ENCODE results near the gene NMRK1.
A peak's percentile ranks its signal among the peaks of the same experiment; 100 is the strongest.

NMRK1 gene

DNA sequence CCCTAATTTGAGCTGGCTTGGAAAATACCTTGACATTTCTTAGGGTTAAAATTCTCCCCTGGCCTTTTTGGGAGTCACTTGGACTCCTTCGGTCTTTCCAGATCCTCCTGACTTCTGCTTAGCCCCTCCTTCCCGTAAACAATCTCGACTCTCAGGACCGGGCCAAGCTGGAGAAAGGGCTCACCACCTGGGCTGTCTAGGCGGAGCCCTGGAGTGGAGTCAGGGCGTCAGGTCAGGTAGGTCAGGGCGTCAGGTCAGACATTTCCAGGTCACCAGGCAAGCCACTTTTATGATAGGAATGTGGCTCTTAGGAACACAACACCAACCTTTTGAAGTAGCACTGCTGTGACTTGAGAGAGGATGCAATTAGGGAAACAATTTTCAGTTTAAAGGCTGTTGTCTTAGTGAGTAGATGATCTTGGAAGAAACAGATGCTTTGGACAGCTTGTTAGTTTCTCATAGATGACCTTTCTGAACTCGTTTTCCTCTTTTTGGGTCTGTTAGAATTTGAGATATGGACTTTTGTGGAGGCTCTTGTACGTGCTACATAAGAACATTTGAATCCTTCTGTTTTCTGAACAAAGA, 13.1 kb upstream of the NMRK1 start:
- DNase-seq: no peak

DNA sequence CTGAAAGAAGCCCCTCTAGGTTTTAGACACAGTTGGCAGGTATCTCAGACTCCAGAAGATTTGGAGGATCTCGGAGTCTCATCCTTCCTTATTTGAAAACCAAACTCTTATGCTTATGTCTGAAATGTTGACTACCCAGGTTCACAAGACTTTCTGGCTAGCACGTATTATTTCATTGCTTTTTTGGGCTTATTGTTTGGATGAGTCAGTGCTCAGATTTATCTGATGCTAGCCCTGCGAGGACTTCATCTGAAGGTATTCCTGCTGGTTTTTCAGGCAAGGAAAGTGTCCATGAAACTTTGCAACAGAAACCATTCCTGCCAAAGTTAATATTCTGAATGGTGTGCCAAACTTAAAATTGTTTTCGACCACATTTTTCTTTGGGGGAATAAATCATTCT, 8.8 kb upstream of the NMRK1 start:
- no peak for DNase-seq

DNA sequence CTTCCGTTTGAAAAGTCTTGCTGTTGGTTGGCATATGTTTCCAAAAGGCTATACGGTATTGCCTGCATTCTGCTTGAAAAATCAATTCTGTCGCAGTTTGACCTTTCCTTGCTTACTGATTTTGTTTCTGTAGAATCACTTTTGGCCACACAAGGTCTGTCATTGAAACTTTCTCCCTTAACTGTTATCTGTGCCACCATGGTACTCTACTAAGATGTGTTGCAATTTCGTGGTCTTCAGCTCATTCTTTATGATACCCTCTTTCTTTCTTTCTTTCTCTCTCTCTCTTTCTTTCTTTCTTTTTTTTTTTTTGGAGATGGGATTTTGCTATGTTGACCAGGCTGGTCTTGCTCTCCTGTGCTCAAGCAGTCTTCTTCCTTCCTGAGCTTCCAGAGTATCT, 4.8 kb upstream of the NMRK1 start:
- DNase-seq: no peak

DNA sequence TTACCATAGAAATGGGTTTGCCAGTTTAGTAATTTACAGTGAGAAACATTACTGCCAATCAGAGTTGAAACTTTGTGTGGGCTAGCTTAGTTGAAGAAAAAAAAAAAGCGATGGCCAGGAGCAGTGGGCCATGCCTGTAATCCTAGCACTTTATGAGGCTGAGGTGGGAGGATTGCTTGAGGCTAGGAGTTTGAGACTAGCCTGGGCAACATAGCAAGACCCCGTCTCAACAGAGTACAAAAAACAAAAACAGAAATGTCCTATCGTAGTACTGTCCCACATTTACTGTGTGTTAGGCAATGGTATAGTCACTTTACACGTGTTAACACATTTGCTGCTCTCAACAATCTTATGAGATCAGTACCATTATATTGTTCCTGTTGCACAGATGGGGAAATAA, 2.6 kb upstream of the NMRK1 start:
- no peak for DNase-seq

DNA sequence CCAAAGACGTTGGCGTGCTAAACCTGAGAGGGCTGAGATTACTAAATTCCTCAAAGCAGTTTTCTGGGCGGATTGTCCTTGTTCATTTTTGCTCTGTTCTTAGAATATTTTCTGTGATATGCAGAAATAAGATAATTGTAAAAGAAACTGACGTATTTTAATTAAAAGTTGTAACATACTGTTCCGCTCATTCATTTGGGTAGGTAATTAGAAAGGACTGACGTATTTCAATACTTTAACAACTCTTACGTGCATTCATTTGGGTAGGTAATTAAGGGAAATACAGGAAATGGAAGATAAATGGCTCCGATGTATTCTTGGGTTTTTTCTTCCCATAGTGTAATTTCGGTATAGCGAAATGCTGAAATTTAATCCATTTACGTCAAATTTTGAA, 1.4 kb upstream of the NMRK1 start:
- no peak for DNase-seq

DNA sequence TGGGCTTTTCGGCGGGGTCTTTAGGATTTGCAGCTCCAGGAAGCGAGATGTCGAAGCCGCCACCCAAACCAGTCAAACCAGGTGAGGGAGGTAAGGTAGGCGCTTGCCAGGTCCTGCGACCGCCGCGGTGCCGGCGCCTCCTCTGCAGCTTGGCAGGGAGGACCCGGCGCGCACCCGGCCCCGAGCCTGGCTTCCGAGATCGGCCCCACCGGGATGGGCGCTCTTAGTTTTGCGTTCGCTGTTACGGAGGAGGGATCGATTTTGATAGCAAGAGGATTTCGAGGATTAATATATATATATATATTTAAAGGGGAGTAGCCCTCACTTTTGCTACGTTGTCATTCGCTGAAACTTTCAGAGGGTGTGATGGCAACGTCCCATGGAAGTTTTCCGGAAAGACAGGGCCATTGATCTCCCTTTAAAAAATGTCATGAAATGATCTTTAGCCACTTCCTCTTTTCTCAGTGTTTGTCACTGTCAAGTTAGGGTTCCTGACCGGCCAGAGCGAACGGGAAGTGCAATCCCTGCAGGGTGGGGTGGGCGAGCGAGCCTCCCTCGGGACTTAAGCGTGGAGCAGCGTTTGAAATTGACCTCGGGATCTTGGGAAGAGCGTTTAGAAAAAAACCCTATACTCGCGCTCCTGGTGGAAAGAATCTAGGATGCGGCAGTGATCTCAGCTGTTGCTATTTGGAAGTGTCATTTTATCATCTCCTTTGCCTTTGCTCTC, 854 bp upstream of the NMRK1 start:
- peak; percentile 35 to 63 for DNase-seq

DNA sequence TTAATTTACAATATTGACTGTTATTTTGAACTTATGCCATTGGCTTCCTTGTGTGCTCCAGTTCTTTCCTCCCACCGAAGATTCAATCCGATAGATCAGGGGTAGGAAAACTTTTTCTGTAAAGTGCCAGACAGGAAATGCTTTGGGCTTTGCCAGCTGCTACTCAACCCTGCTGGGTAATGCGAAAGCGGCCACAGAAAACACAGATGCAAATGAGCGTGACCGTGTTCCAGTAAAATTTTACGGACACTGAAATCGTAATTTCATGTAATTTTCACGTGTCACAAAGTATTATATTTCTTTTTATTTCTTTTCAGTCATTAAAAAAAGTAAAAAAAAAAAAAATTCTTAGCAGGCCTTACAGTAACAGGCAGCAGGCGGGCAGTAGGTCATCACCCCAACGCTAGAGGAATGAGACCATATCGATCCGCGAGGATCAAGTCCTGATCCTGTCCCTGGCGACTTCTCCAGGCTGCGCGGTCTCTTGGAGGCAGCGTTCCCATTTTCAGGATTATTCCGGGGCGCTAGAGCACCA, 599 bp downstream of the NMRK1 start:
- DNase-seq: peak; percentile 10 to 36

DNA sequence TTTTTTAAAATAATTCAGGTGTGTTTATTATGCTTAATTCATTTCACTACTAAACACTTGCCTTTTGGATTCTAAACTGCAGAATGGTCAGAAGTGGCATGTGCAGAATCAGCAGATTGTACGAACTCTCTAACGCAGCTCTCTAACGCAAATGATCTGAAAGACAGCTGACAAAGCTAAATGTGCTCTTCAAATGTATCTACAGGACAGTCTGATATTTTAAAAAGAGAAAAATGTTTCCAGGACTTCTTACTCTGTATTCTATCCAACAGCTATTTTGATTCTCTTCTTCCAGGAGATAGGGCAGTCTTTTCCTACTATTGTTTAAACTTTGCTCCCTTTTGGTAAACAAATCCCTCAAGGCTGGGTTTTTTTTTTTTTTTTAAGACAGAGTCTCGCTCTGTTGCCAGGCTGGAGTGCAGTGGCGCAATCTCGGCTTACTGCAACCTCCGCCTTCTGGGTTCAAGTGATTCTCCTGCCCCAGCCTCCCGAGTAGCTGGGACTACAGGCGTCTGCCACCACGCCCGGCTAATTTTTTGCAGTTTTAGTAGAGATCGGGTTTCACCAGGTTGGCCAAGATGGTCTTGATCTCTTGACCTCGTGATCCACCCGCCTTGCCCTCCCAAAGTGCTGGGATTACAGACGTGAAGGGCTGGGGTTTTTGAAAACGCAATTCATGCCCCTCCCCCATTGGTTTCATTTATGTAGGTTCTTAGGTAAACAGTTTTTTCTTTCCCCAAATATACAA, 1.2 kb downstream of the NMRK1 start:
- DNase-seq: no peak

DNA sequence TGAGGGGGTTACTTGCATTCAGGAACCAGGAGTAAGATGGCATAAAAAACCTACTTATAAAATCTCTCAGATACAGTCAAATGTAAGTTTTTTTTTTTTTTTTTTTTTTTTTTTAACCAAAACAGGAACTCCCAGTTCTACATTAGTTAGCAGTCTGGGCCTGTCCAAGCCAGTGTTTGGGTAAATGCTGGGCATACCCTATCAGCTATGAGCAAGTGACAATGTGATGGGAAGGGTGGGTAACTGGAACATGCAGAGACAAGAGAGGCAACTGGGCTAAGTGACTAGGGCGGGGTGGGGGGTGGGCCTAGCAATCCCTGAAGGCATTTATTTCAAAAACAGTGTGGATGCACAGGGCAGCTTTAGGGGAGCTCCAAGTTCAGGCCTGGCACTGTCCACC, 2.3 kb downstream of the NMRK1 start:
- no peak for DNase-seq

DNA sequence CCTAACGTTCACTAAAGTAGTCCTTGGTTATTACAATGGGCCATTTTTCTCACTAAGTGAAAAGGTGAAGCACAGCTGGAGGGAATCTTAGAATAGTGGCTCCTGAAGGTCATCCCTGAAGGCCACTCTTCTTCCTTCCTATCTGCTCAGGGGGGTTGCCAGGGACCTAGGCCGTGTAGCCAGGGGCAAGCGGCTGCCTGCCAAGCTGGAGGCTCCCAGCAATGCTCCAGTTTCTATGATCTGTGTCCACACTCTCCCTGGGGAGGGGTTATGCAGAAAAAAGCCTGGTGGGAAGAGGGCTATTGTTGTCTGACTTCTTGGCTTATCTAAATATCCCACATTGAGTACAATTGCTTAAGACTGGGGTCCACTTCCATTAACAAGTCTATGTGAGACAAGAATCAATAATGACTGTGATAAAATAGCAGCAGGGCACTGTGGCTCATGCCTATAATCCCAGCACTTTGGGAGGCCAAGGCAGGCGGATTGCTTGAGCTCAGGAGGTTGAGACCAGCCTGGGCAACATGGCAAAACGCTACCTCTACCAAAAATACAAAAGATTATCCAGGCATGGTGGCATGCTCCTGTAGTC, 3.8 kb downstream of the NMRK1 start:
- no peak for DNase-seq

DNA sequence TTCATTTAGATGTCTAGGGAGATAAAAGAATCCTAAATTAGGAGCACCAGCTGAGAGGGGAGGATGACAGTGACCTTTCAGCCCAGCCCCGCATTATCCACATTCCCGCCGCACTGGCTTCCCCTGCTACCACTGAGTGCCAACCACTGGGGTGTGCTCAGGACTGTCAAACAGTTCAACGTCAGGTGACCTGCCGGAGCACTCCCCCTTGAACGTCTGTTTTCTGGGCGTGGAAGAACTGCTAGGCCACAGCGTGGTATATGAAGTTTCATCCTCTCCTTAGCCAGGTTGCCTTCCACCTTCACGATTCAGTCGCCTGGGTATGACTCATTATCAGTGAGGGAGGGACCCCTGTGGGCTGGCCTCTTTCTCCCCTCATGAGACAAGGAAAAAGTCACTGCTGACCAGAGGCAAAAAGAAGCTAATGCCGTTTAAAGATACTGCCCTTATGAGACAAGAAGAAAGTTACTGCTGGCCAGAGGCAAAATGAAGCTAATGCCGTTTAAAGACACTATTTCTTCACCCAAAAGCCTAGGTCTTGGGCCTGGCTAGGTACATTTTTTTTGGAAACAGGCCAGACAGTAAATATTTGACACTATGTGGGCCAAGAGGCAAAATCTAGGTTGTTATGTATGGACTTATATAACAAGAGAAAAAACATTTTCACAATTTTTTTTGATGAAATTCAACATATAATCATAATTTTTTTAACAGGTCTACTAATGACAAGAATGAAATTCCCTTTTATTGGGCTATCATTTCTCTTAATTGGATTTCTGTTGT, 4.6 kb downstream of the NMRK1 start:
- no peak for DNase-seq

DNA sequence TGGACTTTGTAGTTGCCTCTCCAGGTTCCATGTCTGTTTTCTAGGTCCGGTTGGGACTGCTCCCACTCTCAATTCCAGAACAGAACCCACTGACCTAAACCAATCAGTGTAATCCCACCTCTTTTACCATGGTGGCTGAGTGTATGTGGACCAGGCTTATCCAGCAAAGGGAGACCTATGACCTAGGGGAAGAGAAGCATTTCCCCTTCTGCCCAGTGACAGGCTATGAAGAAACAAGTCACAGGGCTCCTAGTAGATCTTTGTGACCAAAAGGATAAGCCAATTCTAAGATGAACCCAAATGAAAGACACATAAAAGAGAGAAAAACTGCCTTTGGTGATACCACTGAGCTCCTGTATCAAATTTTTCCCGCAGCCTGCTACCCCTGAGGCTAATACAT, 6.3 kb downstream of the NMRK1 start:
- no peak for DNase-seq

DNA sequence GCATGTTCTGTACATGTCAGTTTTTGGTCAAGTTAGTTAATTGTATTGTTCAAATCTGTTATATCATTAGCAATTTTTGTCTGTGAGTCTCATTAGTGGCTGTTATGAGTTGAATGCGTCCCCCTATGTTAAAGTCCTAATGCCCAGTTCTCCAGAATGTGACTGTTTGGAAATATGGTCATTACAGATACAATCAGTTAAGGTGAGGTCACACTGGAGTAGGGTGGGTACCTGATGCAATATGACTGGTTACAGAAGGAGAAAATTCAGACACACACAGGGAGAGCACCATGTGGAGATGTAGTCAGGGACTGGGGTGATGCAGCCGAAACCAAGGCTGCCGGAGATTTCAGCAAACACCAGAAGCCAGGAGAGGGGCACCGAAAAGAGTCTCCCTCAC, 15.1 kb downstream of the NMRK1 start:
- DNase-seq: no peak

DNA sequence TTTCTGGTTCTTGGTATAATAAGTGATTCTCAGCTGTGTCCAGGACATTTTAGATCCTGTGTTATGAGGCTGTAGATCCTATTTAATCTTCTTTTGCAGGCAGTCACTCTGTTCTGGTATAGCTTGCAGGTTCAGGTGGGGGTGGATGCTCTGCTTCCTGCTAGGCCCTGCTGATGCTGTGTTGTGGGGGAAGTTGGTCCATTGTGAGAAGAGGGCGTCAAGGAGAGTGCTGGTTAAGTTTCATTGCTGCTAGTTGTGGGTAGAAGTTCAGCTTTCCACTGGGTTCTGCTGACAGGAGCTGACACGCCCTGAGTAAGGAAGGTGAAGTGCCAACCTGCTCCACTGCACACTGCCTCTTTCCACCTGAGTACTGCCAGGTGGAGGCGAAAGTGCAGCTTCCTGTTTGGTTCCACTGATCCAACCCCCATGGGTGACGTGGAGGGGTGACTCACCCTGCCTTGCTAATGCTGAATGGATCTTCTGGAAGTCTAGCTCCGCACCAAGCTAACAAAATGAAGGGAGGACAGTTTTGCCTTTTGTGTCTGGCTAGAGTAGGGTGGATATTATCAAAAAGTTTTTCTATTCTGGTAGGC, 16.3 kb downstream of the NMRK1 start:
- no peak for DNase-seq

DNA sequence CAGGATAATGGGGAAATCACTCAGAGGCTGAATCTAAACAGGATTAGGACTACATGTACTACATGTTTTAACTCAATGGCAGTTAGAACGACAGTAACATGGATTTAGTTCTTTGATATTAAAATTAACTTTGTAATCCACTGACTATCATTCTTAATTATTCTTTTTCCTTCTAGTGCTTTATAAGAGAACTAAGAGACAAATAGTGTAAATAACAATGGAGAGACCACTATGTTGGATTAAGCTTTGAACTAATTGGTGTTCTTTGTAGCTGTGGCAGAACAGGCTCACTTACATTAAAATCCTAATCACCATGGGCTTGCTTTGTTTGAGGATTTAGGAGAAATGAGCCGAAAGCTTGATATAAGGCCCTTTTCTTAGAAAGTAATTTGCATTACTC, 18.8 kb downstream of the NMRK1 start:
- DNase-seq: no peak

DNA sequence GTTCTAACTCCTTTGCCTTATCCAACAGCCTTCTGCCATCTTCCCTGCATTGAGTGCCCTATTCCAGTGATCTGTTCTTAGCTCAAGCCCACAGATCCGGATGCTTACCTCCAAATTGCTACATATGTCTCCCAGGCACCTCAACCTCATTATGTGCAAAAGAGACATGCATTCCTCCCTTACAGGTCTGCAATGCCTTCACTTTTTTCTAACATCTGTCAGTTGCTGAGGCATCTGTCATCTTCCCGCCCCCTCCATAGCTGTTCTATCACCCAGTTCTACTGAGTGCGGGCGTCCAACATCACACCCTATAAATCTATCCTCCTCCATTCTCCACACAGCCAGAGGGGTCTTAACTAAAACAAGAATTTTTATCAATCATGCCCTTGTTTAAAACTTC, 20.1 kb downstream of the NMRK1 start:
- no peak for DNase-seq

DNA sequence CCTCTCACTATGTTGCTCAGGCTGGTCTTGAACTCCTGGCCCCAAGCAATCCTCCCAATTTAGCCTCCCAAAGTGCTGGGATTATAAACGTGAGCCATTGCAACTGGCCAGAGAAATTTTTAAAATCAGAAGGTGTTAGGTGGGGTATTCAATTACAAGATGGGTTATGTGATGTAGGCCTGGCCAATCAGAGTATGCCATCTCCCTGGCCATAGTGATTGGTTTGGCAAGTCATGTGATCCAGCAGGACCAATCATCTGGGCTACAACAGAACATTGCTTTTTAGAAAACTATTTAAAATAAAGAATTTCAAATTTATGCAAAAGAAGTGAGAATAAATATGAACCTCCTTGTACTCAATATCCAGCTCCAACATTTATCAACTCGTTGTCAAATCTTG, 22.4 kb downstream of the NMRK1 start:
- DNase-seq: no peak

DNA sequence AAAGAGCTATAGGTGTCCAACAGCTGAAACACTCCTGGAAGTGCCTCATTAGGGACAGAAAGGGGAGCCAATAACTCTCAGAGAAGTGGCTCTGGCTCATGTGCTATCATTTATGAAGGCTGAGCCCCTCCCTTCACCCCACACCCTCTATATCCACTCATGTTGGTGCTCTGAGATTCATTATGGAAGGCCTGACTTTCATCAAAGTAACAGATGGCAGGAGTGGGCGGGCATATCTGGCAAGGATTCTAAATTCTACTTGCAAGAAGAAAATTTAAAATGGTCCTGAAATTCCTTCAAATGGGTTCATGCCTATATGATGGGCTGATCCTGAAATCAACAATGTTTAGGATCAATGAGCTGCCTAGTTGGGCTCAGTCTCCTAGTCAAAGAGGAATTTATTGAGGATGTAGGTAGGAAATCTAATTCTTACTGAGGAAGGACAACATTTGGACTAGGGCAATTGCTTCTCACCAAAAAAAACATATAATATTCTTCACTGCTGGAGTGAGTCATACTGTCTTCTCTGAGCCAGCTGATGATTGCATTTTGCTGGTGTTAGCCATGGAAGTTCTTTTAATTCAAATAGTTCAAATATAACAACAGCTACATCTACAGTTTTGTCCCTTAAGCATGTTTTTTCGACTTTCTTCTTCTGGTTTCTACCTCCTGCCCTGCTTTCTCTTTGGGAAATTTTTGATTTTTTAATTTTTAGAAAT, 23.5 kb downstream of the NMRK1 start:
- no peak for DNase-seq

DNA sequence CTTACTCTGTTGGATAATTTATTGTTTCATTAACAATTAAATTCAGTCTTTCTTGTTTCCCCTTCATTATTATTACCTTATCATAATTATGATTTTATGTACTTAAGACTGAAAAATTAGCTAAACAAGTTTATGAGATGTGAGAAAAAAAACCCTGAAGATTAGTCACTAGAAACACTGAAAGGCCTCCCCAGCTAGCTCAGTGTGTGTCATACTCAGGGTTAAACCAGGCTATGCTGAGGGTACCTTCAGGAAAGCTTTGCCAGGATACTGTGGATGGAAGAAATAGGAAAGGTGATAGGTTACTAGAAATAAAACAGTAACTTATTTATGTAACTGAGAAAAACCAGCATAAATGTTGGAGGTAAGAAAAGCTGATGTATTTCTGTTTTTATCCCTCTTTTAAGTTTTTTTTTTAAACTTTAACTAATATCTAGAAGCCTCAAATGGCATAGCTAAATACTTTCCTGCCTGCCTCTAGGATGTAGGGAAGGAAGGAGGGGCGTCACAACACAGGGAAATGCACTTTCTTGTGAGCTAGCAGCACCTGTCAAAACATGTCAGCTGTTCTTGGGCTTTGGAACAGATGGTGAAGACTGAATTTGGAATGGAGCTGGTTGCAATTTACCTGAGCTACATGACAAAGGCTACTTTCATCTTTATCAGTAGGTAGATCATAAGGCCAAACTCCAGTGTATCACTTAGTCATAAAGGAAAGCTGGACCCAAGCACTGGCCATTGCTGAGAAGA, 24.2 kb downstream of the NMRK1 start:
- DNase-seq: no peak

DNA sequence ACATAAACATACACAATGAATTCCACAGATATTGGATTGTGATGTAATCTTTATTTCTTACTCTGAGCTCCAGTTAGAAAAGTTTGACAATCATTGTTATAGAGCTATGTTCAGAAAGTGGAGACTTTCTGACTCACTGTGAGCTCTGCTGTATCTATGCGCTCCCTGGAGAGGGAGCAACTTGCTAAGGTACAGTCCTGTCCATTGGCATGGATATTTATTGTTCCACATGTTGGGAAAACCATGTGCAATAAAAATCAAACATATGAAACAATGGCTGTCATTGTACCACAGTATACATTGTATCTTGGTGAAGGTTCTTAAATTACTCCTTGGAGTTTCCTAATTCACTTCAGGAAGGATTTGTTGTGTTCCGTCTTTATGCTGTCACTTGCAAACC, 26.8 kb downstream of the NMRK1 start:
- DNase-seq: no peak

DNA sequence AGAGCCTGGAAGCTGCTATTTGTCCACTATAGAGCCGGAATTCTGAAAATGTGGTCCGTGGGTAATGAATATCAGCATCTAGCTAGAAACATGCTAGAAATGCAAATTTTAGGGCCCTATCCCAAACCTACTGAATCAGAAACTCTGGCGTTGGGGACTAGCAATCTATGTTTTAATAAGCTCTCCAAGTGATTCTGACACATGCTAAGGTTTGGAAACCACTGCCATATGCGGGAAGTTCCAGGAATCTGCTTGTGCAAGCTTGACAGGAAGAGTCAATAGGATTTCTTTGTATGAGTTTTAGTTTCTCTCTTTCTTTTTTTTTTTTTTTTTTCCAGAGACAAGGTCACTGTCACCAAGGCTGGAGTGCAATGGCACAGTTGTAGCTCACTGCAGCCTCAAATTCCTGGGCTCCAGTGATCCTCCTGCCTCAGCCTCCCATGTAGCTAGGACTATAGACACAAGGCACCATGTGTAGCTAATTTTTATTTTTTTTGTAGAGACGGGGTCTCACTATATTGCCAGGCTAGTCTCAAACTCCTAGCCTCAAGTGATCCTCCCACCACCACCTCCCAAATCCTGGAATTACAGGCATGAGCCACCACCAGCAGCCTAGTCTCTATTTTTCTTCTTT, 33.5 kb downstream of the NMRK1 start:
- no peak for DNase-seq
